Activated CD4-positive, alpha-beta T cell treated with anti-CD3 and anti-CD28 coated beads for 24 hours (primary cell): ENCODE data around the gene JDP2.
"Not testable (repeated sequence)": the region's sequence is repeated elsewhere in the genome, so short reads cannot be mapped to it uniquely, and the experiment has no call there.

Experiments used
- DNase-seq, 2 donors: peaks; one replicate each; pipeline ENCODE4 v3.0.0-alpha.2; 2020; ENCODE audit warnings: low read depth in 2 of 2

JDP2 gene

GRCh38 chr14:75456069-75456996 lies 28.5 kb downstream of the JDP2 start:
- no peak for DNase-seq

- no peak for DNase-seq
These were observed 29.1 kb downstream of the JDP2 start for GRCh38 chr14:75456997-75457335.

DNA sequence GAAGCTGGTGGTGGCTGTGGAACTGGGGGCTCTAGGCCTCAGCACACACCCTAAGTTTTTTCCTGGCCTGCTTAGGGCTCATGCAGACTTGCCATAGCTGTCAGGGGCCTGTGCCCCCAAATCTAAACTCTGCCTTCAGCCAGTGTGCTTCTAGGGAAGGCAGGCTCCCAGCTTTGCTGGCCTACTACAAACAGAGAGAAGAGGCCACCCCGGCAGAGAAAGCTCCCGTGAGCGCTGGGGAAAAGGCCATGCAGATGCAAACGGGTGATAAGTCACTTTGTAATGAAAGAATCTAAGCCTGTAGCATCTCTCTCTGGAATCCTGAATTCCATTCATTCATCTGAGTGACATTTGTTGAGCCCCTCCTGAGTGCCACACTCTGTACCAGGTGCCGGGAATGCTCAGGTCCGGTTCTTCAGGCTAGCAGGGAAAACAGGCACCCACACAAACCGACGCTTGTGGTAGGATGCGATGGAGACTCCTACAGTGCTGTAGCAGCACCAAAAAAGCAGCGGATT lies 29.9 kb downstream of the JDP2 start:
- DNase-seq, result no peak

- DNase-seq, result no peak
These were observed 30.5 kb downstream of the JDP2 start for GRCh38 chr14:75458305-75458704.

GRCh38 chr14:75459099-75459741 lies 31.4 kb downstream of the JDP2 start:
- DNase-seq, result no peak

- no peak for DNase-seq
These were observed 32.0 kb downstream of the JDP2 start for GRCh38 chr14:75459791-75460190.

DNA sequence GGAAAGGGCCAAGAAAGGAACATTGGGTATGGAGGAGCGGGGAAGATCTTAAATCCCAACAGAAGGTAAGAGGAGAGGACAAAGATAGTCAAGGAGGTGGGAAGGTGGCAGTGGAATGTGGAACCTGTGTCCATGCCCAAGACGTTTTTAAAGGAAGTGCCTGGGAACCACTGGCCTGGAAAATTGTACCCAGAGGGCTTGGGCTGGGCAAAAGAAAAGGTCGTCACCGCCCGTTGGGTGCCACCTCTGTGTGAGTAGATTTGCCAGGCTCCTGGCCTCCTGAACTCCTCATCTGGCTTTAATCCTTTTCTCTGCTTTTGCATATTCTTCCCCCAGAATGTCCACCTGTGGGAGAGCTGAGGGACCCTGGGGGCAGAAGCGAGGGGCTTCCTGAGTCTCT lies 32.6 kb downstream of the JDP2 start:
- DNase-seq, result no peak

GRCh38 chr14:75461303-75461702 lies 33.5 kb downstream of the JDP2 start:
- DNase-seq, result no peak

GRCh38 chr14:75461755-75462349 lies 34.0 kb downstream of the JDP2 start:
- no peak for DNase-seq

GRCh38 chr14:75464626-75465025 lies 36.8 kb downstream of the JDP2 start:
- DNase-seq, result no peak

GRCh38 chr14:75467763-75468162 lies 39.9 kb downstream of the JDP2 start:
- DNase-seq, result no peak

GRCh38 chr14:75469164-75469563 lies 41.3 kb downstream of the JDP2 start:
- DNase-seq, result no peak

DNA sequence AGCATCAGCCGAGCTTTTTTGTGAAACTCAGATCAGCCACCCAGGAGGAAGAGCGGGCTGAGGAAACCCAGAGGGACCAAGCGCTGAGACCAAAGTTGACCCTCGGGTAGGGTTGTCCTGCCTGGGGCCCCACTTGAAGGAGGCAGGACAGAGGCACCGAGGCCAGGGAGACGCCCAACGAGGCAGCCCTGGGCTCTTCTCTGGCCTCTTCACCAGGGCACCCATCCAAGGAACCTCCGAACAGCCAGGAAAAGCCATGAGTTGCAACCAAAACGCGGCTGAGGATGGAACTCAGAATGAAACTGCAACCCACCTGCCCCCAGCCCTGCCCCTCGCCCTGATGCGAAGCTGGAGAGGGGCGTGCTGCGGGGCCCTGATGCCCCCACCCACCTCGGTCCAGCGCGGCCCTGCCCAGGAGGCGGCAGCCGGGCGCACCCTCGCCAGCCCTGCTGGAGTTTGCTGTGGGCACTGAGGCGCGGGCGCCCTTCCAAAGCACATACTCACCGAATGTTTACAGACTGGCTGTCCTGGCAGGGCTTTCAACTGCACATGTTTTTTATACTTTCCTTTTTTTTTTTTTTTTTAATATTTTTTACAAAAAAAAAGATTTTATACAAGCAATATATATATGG lies 41.9 kb downstream of the JDP2 start:
- no peak for DNase-seq

DNA sequence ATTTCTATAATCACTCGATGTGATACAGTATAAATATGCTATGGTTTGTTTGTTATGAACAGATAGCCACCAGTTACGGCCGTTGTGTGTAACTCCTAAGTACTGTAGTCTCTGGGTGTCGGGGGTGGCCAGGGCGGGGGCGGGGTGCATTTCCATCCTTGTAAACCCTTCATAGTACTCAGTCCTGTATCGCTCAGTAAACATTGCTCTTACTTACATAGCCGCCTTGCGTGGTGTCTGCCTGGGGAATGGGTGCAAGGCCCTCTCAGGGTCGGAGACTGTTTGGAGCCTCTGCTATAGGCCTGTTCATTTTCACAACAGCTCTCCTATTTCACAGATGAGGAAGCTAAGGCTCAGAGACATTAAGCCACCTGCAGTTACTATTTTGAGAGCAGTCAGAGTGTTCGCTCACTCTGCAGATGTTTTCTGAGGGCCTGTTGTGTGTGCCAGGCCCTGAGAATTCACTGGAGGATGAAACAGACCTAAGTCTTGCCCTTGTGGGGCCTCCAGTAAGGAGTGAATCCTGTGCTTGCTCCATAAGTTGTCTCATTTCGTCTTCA lies 42.5 kb downstream of the JDP2 start:
- DNase-seq, result no peak

- DNase-seq, result no peak
These were observed 43.2 kb downstream of the JDP2 start for GRCh38 chr14:75471059-75471458.

GRCh38 chr14:75474127-75474526 lies 46.3 kb downstream of the JDP2 start:
- DNase-seq, result not testable (repeated sequence)

GRCh38 chr14:75476274-75476995 lies 48.6 kb downstream of the JDP2 start:
- DNase-seq, result no peak

DNA sequence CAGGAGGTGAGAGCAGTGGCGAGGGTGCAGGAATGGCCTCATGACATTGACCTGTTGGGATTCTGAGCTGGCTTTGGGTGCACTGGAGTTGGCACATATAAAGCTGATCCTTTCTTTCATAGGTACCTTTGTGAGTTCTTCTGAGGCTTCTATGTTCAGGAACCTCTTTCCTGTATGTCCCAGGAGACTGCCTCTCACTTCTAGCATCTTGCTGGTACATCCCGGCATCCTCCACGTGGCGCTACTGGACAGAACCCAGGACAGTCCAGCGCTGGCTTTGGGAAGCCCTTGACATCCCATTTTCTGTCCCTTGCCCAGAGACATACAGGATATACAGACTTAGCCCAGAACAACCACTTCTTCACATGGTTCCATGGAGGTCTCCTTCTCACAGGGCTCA lies 50.1 kb downstream of the JDP2 start:
- no peak for DNase-seq

- no peak for DNase-seq
These were observed 52.2 kb downstream of the JDP2 start for GRCh38 chr14:75479770-75480600.

- no peak for DNase-seq
These were observed 54.5 kb downstream of the JDP2 start for GRCh38 chr14:75482366-75482765.
